ENCODE results near the gene APOC1.

DNA sequence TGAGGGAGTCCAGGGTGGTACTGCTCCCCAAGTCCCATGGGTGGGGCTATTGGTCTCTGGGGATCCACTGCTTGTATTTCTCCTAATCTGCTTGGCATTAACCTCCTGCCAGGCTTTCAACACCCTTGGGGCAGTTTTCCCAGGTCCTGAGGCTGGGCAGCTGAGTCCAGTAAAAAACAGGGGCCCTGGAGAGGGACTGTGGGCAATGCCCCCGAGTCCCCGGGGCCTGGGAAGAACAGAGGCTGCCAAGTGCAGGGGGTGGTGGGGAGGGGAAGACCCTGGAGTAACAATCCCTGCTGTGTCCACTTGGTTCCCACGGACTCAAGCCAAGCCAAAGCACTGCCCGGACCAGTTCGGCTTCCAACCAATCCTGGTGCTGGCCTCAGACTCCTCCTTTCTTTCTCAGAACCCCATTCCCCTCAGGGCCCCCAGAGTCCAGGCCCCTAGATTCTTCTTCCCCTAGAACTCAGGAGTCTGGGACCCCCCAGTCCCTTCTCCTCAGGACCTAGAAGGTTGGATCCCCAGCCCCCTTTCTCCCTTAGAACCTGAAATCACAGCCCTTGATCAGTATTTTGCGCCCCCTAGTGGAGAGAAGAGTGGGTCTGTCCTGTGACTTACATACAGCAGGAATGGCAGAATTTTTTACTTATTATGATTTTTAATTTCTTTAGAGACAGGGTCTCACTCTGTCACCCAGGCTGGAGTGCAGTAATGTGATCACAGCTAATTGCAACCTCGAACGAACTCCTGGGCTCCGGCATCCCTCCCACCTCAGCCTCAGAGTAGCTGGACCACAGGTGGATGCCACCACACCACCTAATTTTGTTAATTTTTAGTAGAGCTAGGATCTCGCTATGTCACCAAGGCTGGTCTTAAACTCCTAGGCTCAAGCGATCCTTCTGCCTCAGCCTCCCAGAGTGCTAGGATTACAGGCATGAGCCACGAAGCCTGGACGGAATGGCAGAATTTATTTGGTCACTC is 37.1 kb downstream of the APOC1 start:
- TF ChIP-seq, protein P1, sequence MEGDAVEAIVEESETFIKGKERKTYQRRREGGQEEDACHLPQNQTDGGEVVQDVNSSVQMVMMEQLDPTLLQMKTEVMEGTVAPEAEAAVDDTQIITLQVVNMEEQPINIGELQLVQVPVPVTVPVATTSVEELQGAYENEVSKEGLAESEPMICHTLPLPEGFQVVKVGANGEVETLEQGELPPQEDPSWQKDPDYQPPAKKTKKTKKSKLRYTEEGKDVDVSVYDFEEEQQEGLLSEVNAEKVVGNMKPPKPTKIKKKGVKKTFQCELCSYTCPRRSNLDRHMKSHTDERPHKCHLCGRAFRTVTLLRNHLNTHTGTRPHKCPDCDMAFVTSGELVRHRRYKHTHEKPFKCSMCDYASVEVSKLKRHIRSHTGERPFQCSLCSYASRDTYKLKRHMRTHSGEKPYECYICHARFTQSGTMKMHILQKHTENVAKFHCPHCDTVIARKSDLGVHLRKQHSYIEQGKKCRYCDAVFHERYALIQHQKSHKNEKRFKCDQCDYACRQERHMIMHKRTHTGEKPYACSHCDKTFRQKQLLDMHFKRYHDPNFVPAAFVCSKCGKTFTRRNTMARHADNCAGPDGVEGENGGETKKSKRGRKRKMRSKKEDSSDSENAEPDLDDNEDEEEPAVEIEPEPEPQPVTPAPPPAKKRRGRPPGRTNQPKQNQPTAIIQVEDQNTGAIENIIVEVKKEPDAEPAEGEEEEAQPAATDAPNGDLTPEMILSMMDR (IDR thresholded peaks at IDR 0.05): peak; percentile 74 to 87 (median 76)
- peak; percentile 11 for TF ChIP-seq POLR2A (IDR thresholded peaks at IDR 0.05)
